HCT116 (cell line): Measurements from ENCODE around the gene TIGIT. TPM values are rescaled to one million over a fixed set of nuclear protein-coding genes. Genes with fewer than 3 reads are reported as not detected.

Experiments used
- ATAC-seq: fragments of 200-7000 bp; cut with Tn5 transposase; 2 replicates; pipeline ENCODE4 v1.9.1; 2020; ENCODE audit warnings: mild to moderate bottlenecking, moderate library complexity
- BruUV-seq: library from RNA; stranded (reverse); fragments of 400-500 nt; replicated peaks from 2 replicates; lab custom pipeline; 2021; lab: Mats Ljungman, UMichigan
- CTCF ChIA-PET: fragments of 300-600 bp; sonication (Branson Sonifier 250); formaldehyde crosslinking; loops from one replicate; lab custom pipeline; 2021; ENCODE audit warnings: antibody characterized with exemption; lab: Charles Lee
- POLR2A ChIA-PET: fragments of 300-600, 350-600 bp; sonication (Branson Sonifier 250); formaldehyde crosslinking; loops from one replicate; lab custom pipeline; 2021; ENCODE audit warnings: antibody characterized with exemption; lab: Charles Lee
- RAD21 ChIA-PET, 2 experiments: fragments of 300-600 bp; sonication (Branson Sonifier 250); formaldehyde crosslinking; loops; one replicate each; lab custom pipeline; 2023; ENCODE audit warnings: low total read pairs in 2 of 2; ENCODE audit not compliant: uncharacterized antibody in 2 of 2, unreplicated experiment in 2 of 2, low non-redundant PET in 1 of 2; lab: Charles Lee
- DNase-seq: peaks from one replicate; pipeline ENCODE4 v3.0.0-alpha.2; 2010; ENCODE audit warnings: low read depth, low spot score
- H2AFZ ChIP-seq: fragments of 200-600 bp; shearing (Covaris generic), sonication (generic); 2 replicates; pipeline ENCODE4 v1.6.1; 2017; ENCODE audit warnings: low read depth, mixed run types, mixed read lengths, antibody characterized with exemption, low read length; ENCODE audit not compliant: poor library complexity, severe bottlenecking
- H3K27ac ChIP-seq: 2 replicates; pipeline ENCODE4 v1.5.1; 2012; ENCODE audit warnings: low read depth, low read length
- H3K27me3 ChIP-seq: fragments of 200-600 bp; sonication (generic); 2 replicates; pipeline ENCODE4 v1.6.1; 2016; ENCODE audit warnings: mixed run types, low read length, mixed read lengths; ENCODE audit not compliant: insufficient read depth
- H3K36me3 ChIP-seq, 2 experiments: fragments of 200-500 bp in 1 of 2; fragments of 200-600 bp in 1 of 2; sonication (Bioruptor generic) in 1 of 2; sonication (generic) in 1 of 2; 2 replicates each; pipeline versions ENCODE4 v1.5.1 to v1.6.1; 2014 to 2016; ENCODE audit warnings: low read length in 2 of 2, inconsistent platforms in 1 of 2, mixed read lengths in 1 of 2, mixed run types in 1 of 2; ENCODE audit not compliant: insufficient read depth in 2 of 2, control insufficient read depth in 1 of 2
- H3K4me1 ChIP-seq, 2 experiments: fragments of 200-600 bp in 1 of 2; sonication (generic) in 1 of 2; 2 replicates each; pipeline versions ENCODE4 v1.5.1 to v1.6.1; 2012 to 2017; ENCODE audit warnings: low read length in 2 of 2, inconsistent platforms in 1 of 2, mild to moderate bottlenecking in 1 of 2, mixed read lengths in 1 of 2, mixed run types in 1 of 2, moderate library complexity in 1 of 2; ENCODE audit not compliant: insufficient read depth in 2 of 2, control insufficient read depth in 1 of 2
- H3K4me2 ChIP-seq: fragments of 200-600 bp; sonication (generic); 2 replicates; pipeline ENCODE4 v1.6.1; 2017; ENCODE audit warnings: mixed run types, low read length, mixed read lengths
- H3K4me3 ChIP-seq, 2 experiments: fragments of 200-600 bp in 1 of 2; sonication (generic) in 1 of 2; replicated peaks in 1 of 2; 2 replicates each; pipeline ENCODE4 v1.5.1; 2011 to 2016; ENCODE audit warnings: low read length in 2 of 2, control low read depth in 1 of 2, low read depth in 1 of 2, mild to moderate bottlenecking in 1 of 2, mixed read lengths in 1 of 2, mixed run types in 1 of 2
- H3K79me2 ChIP-seq: fragments of 200-600 bp; sonication (generic); 2 replicates; pipeline ENCODE4 v1.6.1; 2017; ENCODE audit warnings: mild to moderate bottlenecking, mixed run types, low read length, moderate library complexity, mixed read lengths; ENCODE audit not compliant: insufficient read depth
- H3K9ac ChIP-seq: fragments of 200-600 bp; sonication (generic); 2 replicates; pipeline ENCODE4 v1.6.1; 2016; ENCODE audit warnings: low read length, mixed read lengths
- H3K9me2 ChIP-seq: fragments of 200-600 bp; sonication (generic), shearing (Covaris generic); 2 replicates; pipeline ENCODE4 v1.6.1; 2017; ENCODE audit warnings: mixed run types, mild to moderate bottlenecking, moderate library complexity; ENCODE audit not compliant: insufficient read depth
- H3K9me3 ChIP-seq, 2 experiments: fragments of 200-500 bp in 1 of 2; fragments of 200-600 bp in 1 of 2; sonication (Bioruptor generic) in 1 of 2; sonication (generic) in 1 of 2; 2 replicates each; pipeline ENCODE4 v1.6.1; 2014 to 2017; ENCODE audit warnings: low read length in 2 of 2, mixed read lengths in 2 of 2, inconsistent platforms in 1 of 2, low read depth in 1 of 2, mild to moderate bottlenecking in 1 of 2, mixed run types in 1 of 2, moderate library complexity in 1 of 2; ENCODE audit not compliant: control insufficient read depth in 1 of 2, insufficient read depth in 1 of 2
- H4K20me1 ChIP-seq: fragments of 200-600 bp; sonication (generic), shearing (Covaris generic); 2 replicates; pipeline ENCODE4 v1.6.1; 2017; ENCODE audit warnings: mixed run types, mild to moderate bottlenecking, moderate library complexity; ENCODE audit not compliant: insufficient read depth
- CTCF ChIP-seq, 3 experiments: fragments of 200-600 bp in 1 of 3; sonication (generic) in 1 of 3; IDR thresholded peaks in 2 of 3; conservative IDR thresholded peaks in 1 of 3; 2 replicates each; pipeline ENCODE4 v1.5.1; 2012 to 2017; ENCODE audit warnings: low read depth in 2 of 3, low read length in 2 of 3, antibody characterized with exemption in 1 of 3, borderline replicate concordance in 1 of 3, control low read depth in 1 of 3, mild to moderate bottlenecking in 1 of 3, mixed read lengths in 1 of 3, mixed run types in 1 of 3, moderate library complexity in 1 of 3; ENCODE audit not compliant: insufficient read depth in 1 of 3
- EGR1 ChIP-seq: IDR thresholded peaks from 2 replicates; pipeline ENCODE4 v1.6.1; 2012; ENCODE audit warnings: low read depth
- JUND ChIP-seq: IDR thresholded peaks from 2 replicates; pipeline ENCODE4 v1.6.1; 2012
- MAX ChIP-seq: IDR thresholded peaks from 2 replicates; pipeline ENCODE4 v1.6.1; 2012
- SP1 ChIP-seq: IDR thresholded peaks from 2 replicates; pipeline ENCODE4 v1.6.1; 2012; ENCODE audit warnings: low read depth
- SRF ChIP-seq: IDR thresholded peaks from 2 replicates; pipeline ENCODE4 v1.6.1; 2012; ENCODE audit warnings: low read depth
- YY1 ChIP-seq: IDR thresholded peaks from 2 replicates; pipeline ENCODE4 v1.6.1; 2011; ENCODE audit warnings: low read length, low read depth, moderate library complexity, mild to moderate bottlenecking; ENCODE audit not compliant: insufficient replicate concordance; ENCODE audit errors: extremely low read depth
- ZFX ChIP-seq: fragments of 450-650 bp; IDR thresholded peaks from 2 replicates; pipeline ENCODE4 v1.6.1; 2017
- ZNF274 ChIP-seq: fragments of 200-500 bp; sonication (Bioruptor generic); IDR thresholded peaks from 2 replicates; pipeline ENCODE4 v1.6.1; 2014; ENCODE audit warnings: mild to moderate bottlenecking, low read depth, low read length, inconsistent platforms
- intact Hi-C: fragments of 100-400 bp; cut with micrococcal nuclease; formaldehyde crosslinking; loops from 2 replicates; pipeline ENCODE4 v1.10.0; 2022
- total RNA-seq: library from RNA; stranded (reverse); gene quantifications from one replicate; pipeline ENCODE4 v1.2.1, GENCODE V29; 2021; ENCODE audit not compliant: unreplicated experiment
- TF ChIP-seq, protein P1 (sequence below): IDR thresholded peaks from 2 replicates; pipeline ENCODE4 v1.6.1; 2011; ENCODE audit warnings: mild to moderate bottlenecking, low read length, moderate library complexity; ENCODE audit not compliant: insufficient replicate concordance; ENCODE audit errors: extremely low read depth

The TIGIT gene
- total RNA-seq, 1 experiment from 2014 or later, result 0.07 TPM

GRCh38 chr3:114313426-114313825 is 19.6 kb downstream of the TIGIT start:
- RAD21 ChIA-PET, result no interaction called here

DNA sequence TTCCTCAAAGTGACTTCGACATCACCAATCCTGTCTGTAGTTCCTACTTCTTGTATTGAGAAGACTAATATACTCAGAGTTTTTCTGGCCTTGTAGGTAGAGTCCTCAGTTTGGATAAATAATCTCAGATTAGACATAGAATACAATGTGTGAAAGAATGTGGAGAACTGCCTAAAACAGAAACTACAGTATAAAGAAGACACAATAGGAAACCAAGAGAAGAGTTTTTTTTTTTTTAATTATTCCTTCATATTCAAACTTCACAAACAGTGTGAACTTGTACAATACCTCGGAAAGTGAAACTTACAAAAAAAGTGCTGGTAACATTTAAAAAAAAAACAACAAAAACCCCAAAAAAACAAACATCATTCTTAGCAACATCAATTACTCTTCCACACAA is 20.5 kb downstream of the TIGIT start:
- CTCF ChIA-PET, result no interaction called here
- TF ChIP-seq CTCF (IDR thresholded peaks at IDR 0.05 in 2 of 3, conservative IDR thresholded peaks at IDR 0.05 in 1 of 3; ENCODE audit: borderline replicate concordance in 1 of 3, insufficient read depth in 1 of 3, low read depth in 2 of 3, low read length in 2 of 3) (no peak), YY1 (no peak), SRF (no peak), ZFX (no peak), SP1 (no peak), EGR1 (no peak), ZNF274 (no peak), MAX (no peak)
- TF ChIP-seq, protein P1, sequence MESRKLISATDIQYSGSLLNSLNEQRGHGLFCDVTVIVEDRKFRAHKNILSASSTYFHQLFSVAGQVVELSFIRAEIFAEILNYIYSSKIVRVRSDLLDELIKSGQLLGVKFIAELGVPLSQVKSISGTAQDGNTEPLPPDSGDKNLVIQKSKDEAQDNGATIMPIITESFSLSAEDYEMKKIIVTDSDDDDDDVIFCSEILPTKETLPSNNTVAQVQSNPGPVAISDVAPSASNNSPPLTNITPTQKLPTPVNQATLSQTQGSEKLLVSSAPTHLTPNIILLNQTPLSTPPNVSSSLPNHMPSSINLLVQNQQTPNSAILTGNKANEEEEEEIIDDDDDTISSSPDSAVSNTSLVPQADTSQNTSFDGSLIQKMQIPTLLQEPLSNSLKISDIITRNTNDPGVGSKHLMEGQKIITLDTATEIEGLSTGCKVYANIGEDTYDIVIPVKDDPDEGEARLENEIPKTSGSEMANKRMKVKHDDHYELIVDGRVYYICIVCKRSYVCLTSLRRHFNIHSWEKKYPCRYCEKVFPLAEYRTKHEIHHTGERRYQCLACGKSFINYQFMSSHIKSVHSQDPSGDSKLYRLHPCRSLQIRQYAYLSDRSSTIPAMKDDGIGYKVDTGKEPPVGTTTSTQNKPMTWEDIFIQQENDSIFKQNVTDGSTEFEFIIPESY, result no peak
- no peaks in the 10 kb centered on the region; the same call in 1 of the 2 replicates for H4K20me1 ChIP-seq
- H3K36me3 ChIP-seq, result no peaks in the 10 kb centered on the region; a peak in 1 of 4 replicates
- H2AFZ ChIP-seq, result no peak overlapping the region
- no peaks in the 10 kb centered on the region for H3K4me1 ChIP-seq
- H3K4me3 ChIP-seq, result no peak overlapping the region
- POLR2A ChIA-PET, result no interaction called here
- no peaks in the 10 kb centered on the region for H3K9me3 ChIP-seq
- no peaks in the 10 kb centered on the region for H3K27me3 ChIP-seq
- no peak overlapping the region for H3K27ac ChIP-seq
- H3K9ac ChIP-seq, result no peak overlapping the region
- DNase-seq (no peak), ATAC-seq (no peak)
- no TSS peak for BruUV-seq
- intact Hi-C loops, result no loop called here
- no peaks in the 10 kb centered on the region for H3K9me2 ChIP-seq
- no peak overlapping the region for H3K4me2 ChIP-seq
- H3K79me2 ChIP-seq, result peaks cover 8% of the 10 kb centered on the region
- RAD21 ChIA-PET, result no interaction called here

More at GRCh38 chr3:114313426-114313825, 19.6 kb downstream of the TIGIT start:
- H3K79me2 ChIP-seq, result peaks cover 4% of the 10 kb centered on the region
- H3K9ac ChIP-seq, result no peak overlapping the region
- no peak overlapping the region for H3K4me2 ChIP-seq
- H3K9me3 ChIP-seq, result no peaks in the 10 kb centered on the region
- H3K36me3 ChIP-seq, result no peaks in the 10 kb centered on the region; a peak in 1 of 4 replicates
- intact Hi-C loops, result no loop called here
- no peak for TF ChIP-seq SRF
- TF ChIP-seq JUND, result no peak
- no peak overlapping the region for H3K27ac ChIP-seq
- H3K9me2 ChIP-seq, result no peaks in the 10 kb centered on the region
- CTCF ChIA-PET, result no interaction called here
- no peak overlapping the region for H3K4me3 ChIP-seq
- DNase-seq, result no peak
- H3K4me1 ChIP-seq, result no peaks in the 10 kb centered on the region
- no peaks in the 10 kb centered on the region for H3K27me3 ChIP-seq
- POLR2A ChIA-PET, result no interaction called here
- no peaks in the 10 kb centered on the region for H4K20me1 ChIP-seq
- BruUV-seq, result no TSS peak
- no peak overlapping the region for H2AFZ ChIP-seq
- no peak for ATAC-seq
